Astrocyte of the cerebellum (primary cell): Measurements from ENCODE around the gene C14orf119.
"Not testable (repeated sequence)": the region's sequence is repeated elsewhere in the genome, so short reads cannot be mapped to it uniquely, and the experiment has no call there.

Experiments used
- DNase-seq: peaks from one replicate; pipeline ENCODE4 v3.0.0-alpha.2; 2011; ENCODE audit warnings: low read depth
- H3K4me3 ChIP-seq: 2 replicates; pipeline ENCODE4 v1.5.1; 2011; ENCODE audit warnings: mild to moderate bottlenecking, low read depth, low read length, moderate library complexity
- in situ Hi-C: cut with HindIII; loops from 2 replicates; pipeline ENCODE4 v1.10.0; 2017; ENCODE audit warnings: low sequenced_read_pairs
- TF ChIP-seq, protein P1 (sequence below): IDR thresholded peaks from 2 replicates; pipeline ENCODE4 v1.5.1; 2012; ENCODE audit warnings: low read length, low read depth, moderate library complexity, mild to moderate bottlenecking; ENCODE audit errors: missing control alignments

C14orf119 gene

DNA sequence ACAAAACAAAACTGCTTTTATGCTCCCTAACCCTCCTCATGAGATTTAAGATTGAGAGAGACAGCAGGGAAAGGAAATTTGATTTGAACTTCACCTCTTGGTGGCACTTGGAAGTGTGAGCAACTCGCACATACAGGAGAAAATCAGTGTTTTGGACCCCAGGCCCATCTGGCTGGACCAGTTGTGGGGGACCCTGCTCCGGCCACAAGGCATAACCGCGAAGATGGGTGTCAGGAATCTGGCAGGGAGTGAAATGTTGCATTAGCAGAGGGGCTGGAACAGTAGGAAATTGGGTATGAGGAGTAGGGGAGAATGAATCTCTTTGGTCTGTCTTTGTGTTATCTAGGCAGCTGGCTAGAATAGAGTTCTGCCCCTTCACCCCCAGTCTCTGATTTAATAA is 8.3 kb downstream of the C14orf119 start:
- in situ Hi-C loops: no loop called here
- no peak overlapping the region for H3K4me3 ChIP-seq
- TF ChIP-seq, protein P1, sequence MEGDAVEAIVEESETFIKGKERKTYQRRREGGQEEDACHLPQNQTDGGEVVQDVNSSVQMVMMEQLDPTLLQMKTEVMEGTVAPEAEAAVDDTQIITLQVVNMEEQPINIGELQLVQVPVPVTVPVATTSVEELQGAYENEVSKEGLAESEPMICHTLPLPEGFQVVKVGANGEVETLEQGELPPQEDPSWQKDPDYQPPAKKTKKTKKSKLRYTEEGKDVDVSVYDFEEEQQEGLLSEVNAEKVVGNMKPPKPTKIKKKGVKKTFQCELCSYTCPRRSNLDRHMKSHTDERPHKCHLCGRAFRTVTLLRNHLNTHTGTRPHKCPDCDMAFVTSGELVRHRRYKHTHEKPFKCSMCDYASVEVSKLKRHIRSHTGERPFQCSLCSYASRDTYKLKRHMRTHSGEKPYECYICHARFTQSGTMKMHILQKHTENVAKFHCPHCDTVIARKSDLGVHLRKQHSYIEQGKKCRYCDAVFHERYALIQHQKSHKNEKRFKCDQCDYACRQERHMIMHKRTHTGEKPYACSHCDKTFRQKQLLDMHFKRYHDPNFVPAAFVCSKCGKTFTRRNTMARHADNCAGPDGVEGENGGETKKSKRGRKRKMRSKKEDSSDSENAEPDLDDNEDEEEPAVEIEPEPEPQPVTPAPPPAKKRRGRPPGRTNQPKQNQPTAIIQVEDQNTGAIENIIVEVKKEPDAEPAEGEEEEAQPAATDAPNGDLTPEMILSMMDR: no peak
- DNase-seq: no peak

DNA sequence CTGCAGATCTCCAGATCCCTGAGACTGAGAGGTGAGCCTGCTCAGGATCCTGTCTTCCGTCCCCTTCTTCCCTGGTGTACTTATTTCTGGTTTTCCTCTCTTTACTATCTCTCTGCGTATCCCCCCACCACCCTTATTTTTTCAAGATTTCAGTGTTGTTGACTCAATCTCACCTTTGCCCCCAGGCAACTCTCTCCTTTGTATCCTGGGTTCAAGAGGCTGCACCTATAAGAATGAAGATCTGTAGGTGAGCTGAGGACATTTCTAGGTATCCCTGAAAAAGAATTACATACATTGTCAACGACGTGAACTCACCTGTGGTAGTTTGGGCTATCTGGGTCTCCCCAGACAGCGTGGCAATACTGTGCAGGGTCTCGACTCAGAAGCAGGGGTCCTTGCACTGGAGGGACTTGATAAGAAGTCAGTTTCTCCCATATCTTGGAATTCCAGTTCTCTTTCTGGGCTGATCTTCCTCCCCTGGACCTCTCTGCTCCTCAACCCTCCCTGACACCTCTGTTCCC is 8.8 kb downstream of the C14orf119 start:
- TF ChIP-seq, protein P1: no peak
- H3K4me3 ChIP-seq: no peak overlapping the region
- in situ Hi-C loops: no loop called here
- DNase-seq: no peak

DNA sequence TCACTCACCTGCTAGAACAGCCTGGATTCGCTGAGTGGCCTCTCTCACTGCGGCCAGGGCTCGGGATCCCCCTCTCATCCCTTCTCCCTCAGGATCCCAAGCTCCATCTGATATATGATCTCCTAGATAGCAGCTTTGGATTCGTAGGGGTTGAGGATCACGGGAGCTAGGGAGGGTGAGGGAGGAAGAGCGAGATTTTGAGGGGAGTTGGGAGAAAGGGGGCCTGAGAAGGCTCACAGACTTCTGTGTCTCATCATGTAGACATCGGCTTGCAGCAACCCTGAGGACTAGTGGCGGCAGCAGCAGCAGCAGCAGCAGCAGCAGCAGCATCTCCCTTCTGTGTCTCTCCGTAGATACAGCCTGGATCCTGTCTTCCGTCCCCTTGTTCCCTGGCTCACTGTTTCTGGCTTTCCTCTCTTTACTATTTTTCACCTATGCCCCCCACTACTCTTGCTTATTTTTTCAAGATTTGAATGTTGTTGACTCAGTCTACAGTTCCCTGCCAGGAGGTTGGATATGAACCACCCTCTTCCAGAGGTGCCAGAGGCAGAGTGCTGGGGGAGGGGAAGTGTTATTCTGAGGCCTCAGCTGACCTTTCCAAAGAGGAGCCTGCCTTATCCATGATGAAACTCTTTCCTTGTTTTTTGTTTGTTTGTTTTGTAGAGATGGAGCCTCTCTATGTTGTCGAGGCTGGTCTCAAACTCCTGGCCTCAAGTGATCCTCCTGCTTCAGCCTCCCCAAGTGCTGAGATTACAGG is 9.5 kb downstream of the C14orf119 start, which contains the start of gene CIROP:
CIROP (minus strand) TSS at position 399 of the 757 bp plus-strand sequence; CDS start at position 330, 69 bp downstream.
- no peak for DNase-seq
- no peak within 1 kb of the TSS for H3K4me3 ChIP-seq
- TF ChIP-seq, protein P1: no peak
- in situ Hi-C loops: no loop called here

DNA sequence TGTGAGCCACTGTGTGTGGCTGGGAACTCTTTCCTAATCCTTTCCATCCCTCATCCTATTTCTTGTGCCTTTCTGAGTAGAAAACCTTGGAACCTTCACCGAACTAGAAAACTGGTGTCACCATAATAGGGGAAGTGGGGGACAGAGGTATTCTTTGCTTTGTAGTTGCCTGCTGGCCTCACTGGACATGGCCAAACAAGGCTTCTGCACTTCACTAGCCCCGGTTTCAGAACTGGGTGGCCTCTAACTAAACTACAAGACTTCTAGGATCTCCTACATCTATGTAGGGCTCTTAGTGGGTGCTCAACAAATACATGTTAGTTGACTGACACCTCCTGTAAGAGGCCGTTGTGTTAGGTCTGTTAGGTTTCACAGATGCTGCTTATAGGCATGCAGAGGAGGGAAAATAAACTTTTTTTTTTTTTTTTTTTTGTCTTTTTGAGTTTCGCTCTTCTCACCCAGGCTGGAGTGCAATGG is 10.1 kb downstream of the C14orf119 start:
- in situ Hi-C loops: no loop called here
- TF ChIP-seq, protein P1: no peak
- no peak overlapping the region for H3K4me3 ChIP-seq
- DNase-seq: no peak

DNA sequence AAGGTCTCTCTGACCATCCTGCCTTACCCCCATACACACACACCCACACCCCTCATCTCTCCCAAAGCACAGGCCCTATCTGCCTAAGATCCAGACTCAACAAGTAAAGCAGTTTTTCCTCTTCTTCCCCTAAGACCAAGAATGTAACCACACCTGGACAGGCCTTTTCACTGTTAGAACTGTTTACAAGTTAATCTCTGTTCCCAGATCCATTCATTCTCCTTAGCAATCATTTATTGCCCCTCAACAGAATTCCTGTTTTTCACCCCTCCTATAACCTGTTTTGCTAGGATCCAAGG is 11.4 kb downstream of the C14orf119 start:
- DNase-seq: no peak
- TF ChIP-seq, protein P1: no peak
- in situ Hi-C loops: no loop called here
- no peak overlapping the region for H3K4me3 ChIP-seq

DNA sequence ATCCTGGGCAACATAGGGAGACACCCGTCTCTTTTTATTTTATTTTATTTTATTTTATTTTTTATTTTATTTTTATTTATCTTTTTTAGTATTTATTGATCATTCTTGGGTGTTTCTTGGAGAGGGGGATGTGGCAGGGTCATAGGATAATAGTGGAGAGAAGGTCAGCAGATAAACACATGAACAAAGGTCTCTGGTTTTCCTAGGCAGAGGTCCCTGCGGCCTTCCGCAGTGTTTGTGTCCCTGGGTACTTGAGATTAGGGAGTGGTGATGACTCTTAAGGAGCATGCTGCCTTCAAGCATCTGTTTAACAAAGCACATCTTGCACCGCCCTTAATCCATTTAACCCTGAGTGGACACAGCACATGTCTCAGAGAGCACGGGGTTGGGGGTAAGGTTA is 12.3 kb downstream of the C14orf119 start:
- H3K4me3 ChIP-seq, in situ Hi-C loops, DNase-seq: not testable (repeated sequence)

DNA sequence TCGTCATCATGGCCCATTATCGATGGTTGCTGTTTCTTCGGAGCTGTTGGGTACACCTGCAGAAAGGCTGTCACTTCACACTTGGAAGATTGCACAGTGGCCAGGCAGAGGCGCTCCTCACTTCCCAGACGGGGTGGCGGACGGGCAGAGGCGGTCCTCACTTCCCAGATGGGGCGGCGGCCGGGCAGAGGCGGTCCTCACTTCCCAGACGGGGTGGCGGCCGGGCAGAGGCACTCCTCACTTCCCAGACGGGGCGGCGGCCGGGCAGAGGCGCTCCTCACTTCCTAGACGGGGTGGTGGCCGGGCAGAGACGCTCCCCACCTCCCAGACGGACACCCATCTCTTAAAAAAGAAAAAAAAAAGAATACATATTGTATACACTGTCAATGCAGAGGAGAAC is 12.9 kb downstream of the C14orf119 start:
- H3K4me3 ChIP-seq, in situ Hi-C loops, DNase-seq: not testable (repeated sequence)
